H1 (cell line): Measurements from ENCODE around the gene AGPS. TPM values are rescaled to one million over a fixed set of nuclear protein-coding genes. Genes with fewer than 3 reads are reported as not detected.

Source experiments
- CTCF ChIA-PET: fragments of 300-600 bp; sonication (Branson Sonifier 250); formaldehyde crosslinking; loops from one replicate; lab custom pipeline; 2021; ENCODE audit not compliant: partially characterized antibody; lab: Charles Lee
- POLR2A ChIA-PET: fragments of 300-600 bp; sonication (Branson Sonifier 250); formaldehyde crosslinking; loops from one replicate; lab custom pipeline; 2021; ENCODE audit warnings: inconsistent platforms; ENCODE audit not compliant: partially characterized antibody; lab: Charles Lee
- DNase-seq, 2 experiments: peaks; one replicate each; pipeline versions ENCODE4 v3.0.0 to v3.0.0-alpha.2; 2010 to 2022; ENCODE audit warnings: low spot score in 2 of 2, low read depth in 1 of 2, mixed read lengths in 1 of 2
- FAIRE-seq: peaks from 2 replicates; lab custom pipeline; 2011; peaks lifted over from hg19 to GRCh38; lab: Jason Lieb, UNC
- H2AFZ ChIP-seq: 2 replicates; pipeline ENCODE4 v1.8.1; 2012; ENCODE audit warnings: low read length, inconsistent platforms
- H2AK5ac ChIP-seq: 2 replicates; pipeline ENCODE4 v1.6.1; 2013; ENCODE audit warnings: low read depth, low read length
- H2BK120ac ChIP-seq: replicated peaks from 2 replicates; pipeline ENCODE3; 2013; ENCODE audit warnings: low read depth, low read length, inconsistent platforms
- H2BK12ac ChIP-seq: 2 replicates; pipeline ENCODE4 v1.6.1; 2013; ENCODE audit warnings: low read depth, low read length
- H2BK15ac ChIP-seq: 2 replicates; pipeline ENCODE4 v1.6.1; 2013; ENCODE audit warnings: low read length
- H2BK20ac ChIP-seq: 2 replicates; pipeline ENCODE4 v1.6.1; 2013; ENCODE audit warnings: low read length
- H2BK5ac ChIP-seq: 2 replicates; pipeline ENCODE4 v1.6.1; 2013; ENCODE audit warnings: low read depth, low read length
- H3K14ac ChIP-seq: 2 replicates; pipeline ENCODE4 v1.6.1; 2013; ENCODE audit warnings: inconsistent platforms; ENCODE audit not compliant: insufficient read length
- H3K18ac ChIP-seq: 2 replicates; pipeline ENCODE4 v1.6.1; 2013; ENCODE audit warnings: low read length; ENCODE audit errors: extremely low read depth
- H3K23ac ChIP-seq: 2 replicates; pipeline ENCODE4 v1.6.1; 2013; ENCODE audit warnings: inconsistent platforms; ENCODE audit not compliant: insufficient read length
- H3K23me2 ChIP-seq: 2 replicates; pipeline ENCODE4 v1.6.1; 2013; ENCODE audit warnings: low read depth, low read length
- H3K27ac ChIP-seq: 2 replicates; pipeline ENCODE4 v1.6.1; 2011; ENCODE audit warnings: low read depth, low read length, inconsistent platforms
- H3K27me3 ChIP-seq, 4 experiments: replicated peaks in 1 of 4; 1 replicate in 1 of 4; 2 replicates in 3 of 4; pipeline versions ENCODE4 v1.6.1 to v1.8.1; 2011 to 2013; ENCODE audit warnings: low read length in 3 of 4, mild to moderate bottlenecking in 3 of 4, inconsistent platforms in 2 of 4, mixed read lengths in 2 of 4, moderate library complexity in 1 of 4; ENCODE audit not compliant: control insufficient read depth in 3 of 4, insufficient read depth in 3 of 4; ENCODE audit errors: extremely low read depth in 1 of 4
- H3K36me3 ChIP-seq, 4 experiments: 2 replicates each; pipeline versions ENCODE4 v1.6.1 to v1.8.1; 2011 to 2013; ENCODE audit warnings: mild to moderate bottlenecking in 4 of 4, low read length in 3 of 4, moderate library complexity in 2 of 4, control low read depth in 1 of 4, inconsistent platforms in 1 of 4; ENCODE audit not compliant: insufficient read depth in 4 of 4, control insufficient read depth in 2 of 4
- H3K4ac ChIP-seq: replicated peaks from 2 replicates; pipeline ENCODE3; 2013; ENCODE audit warnings: low read length, low read depth, mixed read lengths, inconsistent platforms; ENCODE audit not compliant: insufficient read length
- H3K4me1 ChIP-seq, 4 experiments: replicated peaks in 1 of 4; 1 replicate in 1 of 4; 2 replicates in 3 of 4; pipeline versions ENCODE4 v1.6.1 to v1.8.1; 2011 to 2013; ENCODE audit warnings: low read length in 3 of 4, inconsistent platforms in 2 of 4, mixed read lengths in 1 of 4; ENCODE audit not compliant: insufficient read depth in 4 of 4, control insufficient read depth in 3 of 4
- H3K4me2 ChIP-seq, 2 experiments: 2 replicates each; pipeline versions ENCODE4 v1.6.1 to v1.8.1; 2011 to 2013; ENCODE audit warnings: low read depth in 2 of 2, low read length in 2 of 2, control low read depth in 1 of 2, inconsistent platforms in 1 of 2, mild to moderate bottlenecking in 1 of 2; ENCODE audit not compliant: insufficient read depth in 1 of 2
- H3K4me3 ChIP-seq, 4 experiments: fragments of 200-600, 300-600 bp in 1 of 4; sonication (generic), shearing (Covaris generic), sonication (Bioruptor Twin) in 1 of 4; 2 replicates each; pipeline versions ENCODE4 v1.5.1 to v1.8.1; 2011 to 2016; ENCODE audit warnings: low read length in 4 of 4, low read depth in 3 of 4, control low read depth in 2 of 4, inconsistent platforms in 2 of 4, mild to moderate bottlenecking in 2 of 4, mixed read lengths in 1 of 4, moderate library complexity in 1 of 4; ENCODE audit not compliant: insufficient read depth in 2 of 4; ENCODE audit errors: extremely low read depth in 1 of 4
- H3K56ac ChIP-seq: replicated peaks from 2 replicates; pipeline ENCODE3; 2013; ENCODE audit warnings: low read depth, mild to moderate bottlenecking, mixed read lengths, low read length, inconsistent platforms; ENCODE audit not compliant: insufficient read length
- H3K79me1 ChIP-seq: 2 replicates; pipeline ENCODE4 v1.6.1; 2013; ENCODE audit warnings: low read depth, low read length, control low read depth
- H3K79me2 ChIP-seq, 2 experiments: 2 replicates each; pipeline versions ENCODE4 v1.6.1 to v1.8.1; 2012 to 2013; ENCODE audit warnings: low read length in 2 of 2, mild to moderate bottlenecking in 2 of 2, inconsistent platforms in 1 of 2; ENCODE audit not compliant: insufficient read depth in 2 of 2, control insufficient read depth in 1 of 2
- H3K9ac ChIP-seq, 4 experiments: replicated peaks in 1 of 4; 1 replicate in 1 of 4; 2 replicates in 3 of 4; pipeline versions ENCODE4 v1.6.1 to v1.8.1; 2011 to 2013; ENCODE audit warnings: low read depth in 3 of 4, low read length in 3 of 4, control low read depth in 2 of 4, mild to moderate bottlenecking in 2 of 4, moderate library complexity in 2 of 4, inconsistent platforms in 1 of 4; ENCODE audit errors: extremely low read depth in 1 of 4
- H3K9me3 ChIP-seq, 2 experiments: 2 replicates each; pipeline versions ENCODE4 v1.6.1 to v1.8.1; 2012 to 2013; ENCODE audit warnings: mild to moderate bottlenecking in 2 of 2, moderate library complexity in 2 of 2, control low read depth in 1 of 2, inconsistent platforms in 1 of 2, low read depth in 1 of 2, low read length in 1 of 2, mixed read lengths in 1 of 2; ENCODE audit not compliant: insufficient read depth in 2 of 2
- H4K20me1 ChIP-seq, 2 experiments: replicated peaks in 1 of 2; 2 replicates each; pipeline versions ENCODE3 to v1.8.1; 2011 to 2013; ENCODE audit warnings: inconsistent platforms in 2 of 2, low read length in 2 of 2, mild to moderate bottlenecking in 1 of 2; ENCODE audit not compliant: insufficient read depth in 2 of 2, control insufficient read depth in 1 of 2
- H4K5ac ChIP-seq: 2 replicates; pipeline ENCODE4 v1.6.1; 2013; ENCODE audit warnings: low read length, low read depth, mixed read lengths, inconsistent platforms; ENCODE audit not compliant: insufficient read length
- H4K8ac ChIP-seq: 2 replicates; pipeline ENCODE4 v1.8.0; 2013; ENCODE audit warnings: mild to moderate bottlenecking, moderate library complexity, low read length, inconsistent platforms; ENCODE audit not compliant: insufficient read depth; ENCODE audit errors: extremely low read depth
- H4K91ac ChIP-seq: replicated peaks from 2 replicates; pipeline ENCODE3; 2013; ENCODE audit warnings: low read length, mixed read lengths, inconsistent platforms; ENCODE audit not compliant: insufficient read length
- CBX8 ChIP-seq: fragments of 300-800, 300-1000 bp; sonication (generic); IDR thresholded peaks from 2 replicates; pipeline ENCODE4 v1.7.1; 2016; ENCODE audit warnings: low read depth, low read length, borderline replicate concordance
- CEBPB ChIP-seq: IDR thresholded peaks from 2 replicates; pipeline ENCODE4 v1.6.1; 2012; ENCODE audit warnings: low read depth, low read length
- RFX5 ChIP-seq: IDR thresholded peaks from 2 replicates; pipeline ENCODE4 v1.6.1; 2011; ENCODE audit warnings: low read depth, low read length, improper control_type of control experiment, borderline replicate concordance
- WGBS, 2 experiments: shearing (Covaris generic) in 1 of 2; methylation state at CpG; one replicate each; pipeline versions ENCODE4 v1.1.6 to v1.1.7; 2013 to 2015; ENCODE audit warnings: low lambda C conversion rate in 2 of 2, mixed read lengths in 2 of 2, inconsistent platforms in 1 of 2, low coverage in 1 of 2, missing lambda C conversion rate in 1 of 2; ENCODE audit not compliant: insufficient replicate concordance in 2 of 2, insufficient coverage in 1 of 2, insufficient read length in 1 of 2; ENCODE audit errors: extremely low coverage in 1 of 2, missing lambda C conversion rate in 1 of 2; 5-methylcytosine and 5-hydroxymethylcytosine counted together
- polyA plus RNA-seq, 7 experiments: library from polyadenylated mRNA; depleted of rRNA in 3 of 7; stranded (reverse) in 5 of 7; unstranded in 2 of 7; fragments of >200 nt in 5 of 7; fragments of 200-250 nt in 2 of 7; gene quantifications; 1 replicate in 5 of 7; 2 replicates in 1 of 7; 4 replicates in 1 of 7; pipeline versions ENCODE4 v1.2.1 to v1.2.3, GENCODE V29; 2011 to 2013; ENCODE audit warnings: missing spikeins in 2 of 7, mixed read lengths in 2 of 7
- total RNA-seq: library from RNA; stranded (reverse); fragmentation: NEBNext Ultra II Directional; extraction: Animal tissue kit (Norgen Biotek cat#: 25700); gene quantifications from 2 replicates; pipeline ENCODE4 v1.2.1, GENCODE V29; 2021

Gene AGPS
- total and polyA plus RNA-seq, 2 of the 8 experiments (the other 6 are each of a cell fraction or from before 2014, with no cell fraction given) = 7.3 to 57.8 TPM

DNA sequence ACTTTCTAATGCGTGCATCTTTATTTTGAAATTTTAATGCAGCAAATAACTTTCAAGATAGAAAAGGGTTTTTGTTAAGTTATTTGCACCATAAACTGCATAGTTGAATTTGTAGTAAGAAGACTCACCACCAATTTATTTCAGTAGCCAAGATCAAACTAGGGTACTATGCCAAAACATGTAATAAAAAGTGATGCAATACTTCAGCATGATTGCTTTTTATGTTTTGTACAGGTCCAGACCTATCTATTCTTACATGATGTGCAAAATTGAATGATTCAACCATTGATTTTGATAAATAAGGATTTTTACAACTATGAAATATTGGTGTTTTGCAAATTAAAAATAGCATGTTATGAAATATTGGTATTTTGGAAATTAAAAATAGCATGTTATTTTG lies 26.7 kb downstream of the AGPS start:
- no peak overlapping the region for H2BK15ac ChIP-seq
- no peak overlapping the region for H4K91ac ChIP-seq
- no peak for DNase-seq
- H3K4me1 ChIP-seq = no peaks in the 10 kb centered on the region
- no peak overlapping the region for H3K4me2 ChIP-seq
- H4K8ac ChIP-seq = no peak overlapping the region
- no peak overlapping the region for H2AFZ ChIP-seq
- H3K9ac ChIP-seq = no peak overlapping the region
- peaks cover 0 to 2% of the 10 kb centered on the region in 2 experiments for H4K20me1 ChIP-seq
- no peaks in the 10 kb centered on the region for H3K9me3 ChIP-seq
- H3K4me3 ChIP-seq = no peak overlapping the region
- no peaks in the 10 kb centered on the region for H3K79me1 ChIP-seq
- no peak overlapping the region for H3K4ac ChIP-seq
- no peak overlapping the region for H2BK5ac ChIP-seq
- peaks cover 0 to 56% of the 10 kb centered on the region in 2 experiments; a peak in 2 of 4 replicates for H3K79me2 ChIP-seq
- no peak overlapping the region for H3K27ac ChIP-seq
- CTCF ChIA-PET = interaction anchor here (8.6 kb wide), 1 partner anchor 83 kb away, joined by 88 read pairs; no protein-coding TSS in a partner anchor
- H3K27me3 ChIP-seq = no peaks in the 10 kb centered on the region
- FAIRE-seq = no peak
- H3K56ac ChIP-seq = no peak overlapping the region
- peaks cover 0 to 5% (median 0%) of the 10 kb centered on the region in 4 experiments; a peak in 1 of 8 replicates for H3K36me3 ChIP-seq
- no peak overlapping the region for H2AK5ac ChIP-seq
- TF ChIP-seq RFX5 (no peak), CBX8 (no peak), CEBPB (peak; percentile 79)
- no peak overlapping the region for H4K5ac ChIP-seq
- no peak overlapping the region for H2BK120ac ChIP-seq
- POLR2A ChIA-PET = no interaction called here
- H3K18ac ChIP-seq = no peak overlapping the region
- no peak overlapping the region for H3K14ac ChIP-seq
- no peak overlapping the region for H3K23ac ChIP-seq
- H2BK12ac ChIP-seq = no peak overlapping the region
- 89% methylated on average over 1 of the region's 1 CpG; no CpG with 5 or more reads in 1 of the 2 experiments for WGBS, 2 experiments
- no peak overlapping the region for H2BK20ac ChIP-seq
- no peaks in the 10 kb centered on the region; the same call in 1 of the 2 replicates for H3K23me2 ChIP-seq
